Keratinocyte (primary cell): ENCODE measurements around the gene CDH13. TPM values are rescaled to one million over a fixed set of nuclear protein-coding genes. Genes with fewer than 3 reads are reported as not detected.

Source experiments
- DNase-seq: peaks from one replicate; pipeline ENCODE4 v3.0.0-alpha.2; 2011; ENCODE audit warnings: low read depth, missing footprints, low spot score
- FAIRE-seq: peaks from 2 replicates; lab custom pipeline; 2011; peaks lifted over from hg19 to GRCh38; lab: Jason Lieb, UNC
- H2AFZ ChIP-seq: 2 replicates; pipeline ENCODE4 v1.6.0; 2012; ENCODE audit warnings: low read length, control low read depth, inconsistent platforms; ENCODE audit not compliant: control insufficient read depth
- H3K27ac ChIP-seq: 2 replicates; pipeline ENCODE4 v1.5.1; 2011; ENCODE audit warnings: low read length; ENCODE audit not compliant: control insufficient read depth, insufficient read depth
- H3K27me3 ChIP-seq: 3 replicates; pipeline ENCODE4 v1.6.0; 2011; ENCODE audit warnings: low read length; ENCODE audit not compliant: control insufficient read depth, insufficient read depth; ENCODE audit errors: extremely low read depth
- H3K36me3 ChIP-seq, 2 experiments: 2 replicates in 1 of 2; 3 replicates in 1 of 2; pipeline ENCODE4 v1.5.1; 2011; ENCODE audit warnings: low read length in 2 of 2, mild to moderate bottlenecking in 1 of 2; ENCODE audit not compliant: control insufficient read depth in 2 of 2, insufficient read depth in 2 of 2; ENCODE audit errors: extremely low read depth in 1 of 2
- H3K4me1 ChIP-seq: 3 replicates; pipeline ENCODE4 v1.5.1; 2011; ENCODE audit warnings: low read length; ENCODE audit not compliant: control insufficient read depth, insufficient read depth; ENCODE audit errors: extremely low read depth
- H3K4me2 ChIP-seq: 3 replicates; pipeline ENCODE4 v1.6.0; 2011; ENCODE audit warnings: low read depth, low read length; ENCODE audit not compliant: control insufficient read depth, insufficient read depth; ENCODE audit errors: extremely low read depth
- H3K4me3 ChIP-seq, 3 experiments: fragments of 200-600 bp in 1 of 3; sonication (generic) in 1 of 3; 2 replicates in 2 of 3; 3 replicates in 1 of 3; pipeline ENCODE4 v1.5.1; 2011 to 2016; ENCODE audit warnings: low read length in 3 of 3, mild to moderate bottlenecking in 3 of 3, control low read depth in 2 of 3, inconsistent platforms in 1 of 3, low read depth in 1 of 3, mixed read lengths in 1 of 3, mixed run types in 1 of 3, moderate library complexity in 1 of 3; ENCODE audit not compliant: control insufficient read depth in 2 of 3, insufficient read depth in 2 of 3; ENCODE audit errors: extremely low read depth in 1 of 3
- H3K79me2 ChIP-seq: 2 replicates; pipeline ENCODE4 v1.6.0; 2012; ENCODE audit warnings: low read length; ENCODE audit not compliant: control insufficient read depth, insufficient read depth
- H3K9ac ChIP-seq: 3 replicates; pipeline ENCODE4 v1.6.0; 2011; ENCODE audit warnings: low read length; ENCODE audit not compliant: control insufficient read depth, insufficient read depth; ENCODE audit errors: extremely low read depth
- H3K9me1 ChIP-seq: 3 replicates; pipeline ENCODE4 v1.6.0; 2011; ENCODE audit warnings: low read length; ENCODE audit not compliant: control insufficient read depth, insufficient read depth; ENCODE audit errors: extremely low read depth
- H3K9me3 ChIP-seq: 2 replicates; pipeline ENCODE4 v1.5.1; 2012; ENCODE audit warnings: low read depth, low read length; ENCODE audit not compliant: control insufficient read depth
- H4K20me1 ChIP-seq: 3 replicates; pipeline ENCODE4 v1.6.0; 2011; ENCODE audit warnings: low read length; ENCODE audit not compliant: control insufficient read depth, insufficient read depth; ENCODE audit errors: extremely low read depth
- CTCF ChIP-seq, 3 experiments: IDR thresholded peaks in 1 of 3; conservative IDR thresholded peaks in 1 of 3; optimal IDR thresholded peaks in 1 of 3; 2 replicates in 2 of 3; 3 replicates in 1 of 3; pipeline versions ENCODE3 to v1.5.1; 2011; ENCODE audit warnings: low read length in 3 of 3, mild to moderate bottlenecking in 3 of 3, moderate library complexity in 2 of 3, control low read depth in 1 of 3, inconsistent platforms in 1 of 3; ENCODE audit not compliant: insufficient read depth in 2 of 3; ENCODE audit errors: extremely low read depth in 1 of 3
- EZH2 ChIP-seq: IDR thresholded peaks from one replicate; pipeline ENCODE4 v1.6.1; 2012; ENCODE audit warnings: inconsistent platforms, mild to moderate bottlenecking, low read length, moderate library complexity
- dilution Hi-C: fragments of 300-500 bp; cut with MboI; formaldehyde crosslinking; loops from one replicate; pipeline ENCODE4 v1.7.0; 2020; ENCODE audit warnings: low sequenced_read_pairs; ENCODE audit not compliant: extremely low pct_ligation_motif_present
- polyA plus RNA-seq, 5 experiments: library from polyadenylated mRNA; depleted of rRNA in 3 of 5; stranded (reverse) in 3 of 5; stranded (forward) in 1 of 5; unstranded in 1 of 5; fragments of >200 nt; gene quantifications; 1 replicate in 1 of 5; 2 replicates in 3 of 5; 3 replicates in 1 of 5; pipeline versions ENCODE4 v1.2.1 to v1.2.3, GENCODE V29; 2011 to 2012; ENCODE audit warnings: missing spikeins in 2 of 5, low read depth in 1 of 5, low replicate concordance in 1 of 5
- small RNA-seq, 3 experiments: library from RNA; depleted of rRNA; stranded (forward); fragments of <200 nt; gene quantifications; one replicate each; pipeline ENCODE3, GENCODE V24; 2012; ENCODE audit warnings: low read depth in 3 of 3, low replicate concordance in 1 of 3; ENCODE audit not compliant: insufficient read length in 3 of 3

The CDH13 gene
- polyA plus RNA-seq, 1 donor (not counting 4 experiments of a cell fraction or from before 2014, with no cell fraction given) = 111 TPM

DNA sequence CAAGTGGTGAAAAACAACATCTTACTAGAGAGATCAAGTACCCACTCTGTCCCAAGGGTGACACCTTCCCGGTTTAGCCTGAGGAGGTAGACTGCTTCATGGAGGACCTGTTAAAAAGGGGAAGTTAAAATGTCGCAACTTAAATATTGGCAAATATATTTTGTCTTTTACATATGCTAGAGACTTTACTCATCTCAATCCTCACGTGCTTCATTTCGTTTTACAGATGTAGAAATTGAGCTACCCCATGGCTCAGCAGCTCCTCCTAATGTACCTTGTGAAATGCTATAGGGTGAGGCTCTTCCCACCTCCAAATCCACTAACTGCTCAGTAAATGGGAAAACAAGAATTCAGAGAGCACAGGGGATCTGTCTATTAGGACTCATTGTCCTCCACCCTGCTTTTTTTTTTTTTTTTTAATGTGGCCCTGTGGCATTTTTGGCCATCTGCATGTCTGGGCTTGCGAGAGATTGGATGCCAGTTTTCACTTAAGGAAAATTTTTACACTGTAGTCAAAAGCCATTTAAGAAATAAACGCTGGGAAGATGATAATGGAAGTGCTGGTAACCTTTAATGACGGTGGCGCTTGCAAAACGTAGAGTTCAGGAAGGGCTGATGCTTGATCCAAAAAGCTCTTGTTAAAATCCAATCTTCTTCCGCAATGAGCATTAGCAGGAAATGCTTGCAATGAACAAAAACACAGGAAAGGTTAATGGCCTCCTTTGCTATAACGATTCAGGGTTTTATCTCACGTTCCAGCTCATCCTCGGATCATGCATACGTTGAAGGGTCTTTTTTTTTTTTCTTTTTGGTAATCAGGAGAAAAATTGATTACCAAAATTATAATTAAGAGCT is 1220.8 kb downstream of the CDH13 start:
- no peaks in the 10 kb centered on the region for H4K20me1 ChIP-seq
- H3K4me3 ChIP-seq = no peak overlapping the region
- no peaks in the 10 kb centered on the region for H3K9me3 ChIP-seq
- dilution Hi-C loops = no loop called here
- H3K27ac ChIP-seq = no peak overlapping the region
- DNase-seq (no peak), FAIRE-seq (no peak)
- TF ChIP-seq CTCF (optimal IDR thresholded peaks at IDR 0.05 in 1 of 3, IDR thresholded peaks at IDR 0.05 in 1 of 3, conservative IDR thresholded peaks at IDR 0.05 in 1 of 3; ENCODE audit: extremely low read depth in 1 of 3, insufficient read depth in 2 of 3, low read length in 3 of 3) = no peak
- no peak for TF ChIP-seq EZH2
- no peak overlapping the region for H3K9ac ChIP-seq
- H2AFZ ChIP-seq = no peak overlapping the region
- no peaks in the 10 kb centered on the region for H3K27me3 ChIP-seq
- no peaks in the 10 kb centered on the region for H3K9me1 ChIP-seq
- H3K36me3 ChIP-seq = no peaks in the 10 kb centered on the region
- no peaks in the 10 kb centered on the region for H3K79me2 ChIP-seq
- H3K4me2 ChIP-seq = no peak overlapping the region
- no peaks in the 10 kb centered on the region for H3K4me1 ChIP-seq

- H3K4me2 ChIP-seq = no peak overlapping the region
- H3K9ac ChIP-seq = no peak overlapping the region
- no peaks in the 10 kb centered on the region for H3K9me1 ChIP-seq
- H2AFZ ChIP-seq = no peak overlapping the region
- DNase-seq (no peak), FAIRE-seq (no peak)
- H3K9me3 ChIP-seq = no peaks in the 10 kb centered on the region
- H3K4me1 ChIP-seq = no peaks in the 10 kb centered on the region
- dilution Hi-C loops = no loop called here
- no peaks in the 10 kb centered on the region for H3K36me3 ChIP-seq
- no peak for TF ChIP-seq CTCF (optimal IDR thresholded peaks at IDR 0.05 in 1 of 3, IDR thresholded peaks at IDR 0.05 in 1 of 3, conservative IDR thresholded peaks at IDR 0.05 in 1 of 3; ENCODE audit: extremely low read depth in 1 of 3, insufficient read depth in 2 of 3, low read length in 3 of 3)
- TF ChIP-seq EZH2 = no peak
- no peaks in the 10 kb centered on the region for H3K79me2 ChIP-seq
- H3K27me3 ChIP-seq = no peaks in the 10 kb centered on the region
- H3K27ac ChIP-seq = no peak overlapping the region
- H3K4me3 ChIP-seq = no peak overlapping the region
- H4K20me1 ChIP-seq = no peaks in the 10 kb centered on the region
Measured at GRCh38 chr16:83849421-83849820, 1222.7 kb downstream of the CDH13 start.

Small RNAs within 50 kb of the gene (small RNA-seq; reads per million reads assigned to genes)
- gene AC099506.2 (0 reads per million in 3 experiments), gene MIR3182 (0 reads per million in 3 experiments), gene MIR8058 (0 reads per million in 3 experiments)
